T47D (cell line): ENCODE results near the gene FHOD3.

ENCODE experiments used
- DNase-seq, 2 experiments: peaks; one replicate each; pipeline versions ENCODE4 v3.0.0 to v3.0.0-alpha.2; 2011 to 2012; ENCODE audit warnings: low read depth in 1 of 2, low spot score in 1 of 2
- JUND ChIP-seq: IDR thresholded peaks from 2 replicates; pipeline ENCODE4 v1.6.1; 2012; ENCODE audit warnings: low read depth
- in situ Hi-C: cut with HindIII; loops from 2 replicates; pipeline ENCODE4 v1.10.0; 2016; ENCODE audit warnings: low sequenced_read_pairs, low pct_unique_long_range_greater_than_20kb

Gene FHOD3

GRCh38 chr18:36625386-36625785 lies 327.9 kb downstream of the FHOD3 start:
- in situ Hi-C loops: no loop called here
- no peak for TF ChIP-seq JUND
- DNase-seq: no peak

- in situ Hi-C loops: no loop called here
- DNase-seq: no peak
- no peak for TF ChIP-seq JUND
Observed at GRCh38 chr18:36627637-36628036, 330.1 kb downstream of the FHOD3 start.

- in situ Hi-C loops: no loop called here
- TF ChIP-seq JUND: no peak
- DNase-seq: no peak
Observed at GRCh38 chr18:36628435-36629137, 331.1 kb downstream of the FHOD3 start.

GRCh38 chr18:36629138-36629530 lies 331.6 kb downstream of the FHOD3 start:
- in situ Hi-C loops: no loop called here
- no peak for TF ChIP-seq JUND
- DNase-seq: no peak

GRCh38 chr18:36629836-36630235 lies 332.3 kb downstream of the FHOD3 start:
- in situ Hi-C loops: no loop called here
- no peak for DNase-seq
- TF ChIP-seq JUND: no peak

GRCh38 chr18:36630917-36631316 lies 333.4 kb downstream of the FHOD3 start:
- no peak for TF ChIP-seq JUND
- no peak for DNase-seq
- in situ Hi-C loops: no loop called here

GRCh38 chr18:36633961-36634412 lies 336.5 kb downstream of the FHOD3 start:
- in situ Hi-C loops: no loop called here
- TF ChIP-seq JUND: no peak
- no peak for DNase-seq

- no peak for TF ChIP-seq JUND
- in situ Hi-C loops: no loop called here
- no peak for DNase-seq
Observed at GRCh38 chr18:36634573-36635216, 337.2 kb downstream of the FHOD3 start.

- no peak for TF ChIP-seq JUND
- DNase-seq: no peak
- in situ Hi-C loops: no loop called here
Observed at GRCh38 chr18:36635414-36636096, 338.0 kb downstream of the FHOD3 start.

- in situ Hi-C loops: no loop called here
- no peak for TF ChIP-seq JUND
Observed at GRCh38 chr18:36636237-36636817, 338.8 kb downstream of the FHOD3 start.

GRCh38 chr18:36638224-36638623 lies 340.7 kb downstream of the FHOD3 start:
- DNase-seq: no peak
- no peak for TF ChIP-seq JUND
- in situ Hi-C loops: no loop called here

More at GRCh38 chr18:36636237-36636817, 338.8 kb downstream of the FHOD3 start:
- no peak for DNase-seq

GRCh38 chr18:36640021-36640952 lies 342.8 kb downstream of the FHOD3 start:
- no peak for DNase-seq
- in situ Hi-C loops: no loop called here
- no peak for TF ChIP-seq JUND
